Stimulated activated CD8-positive, alpha-beta memory T cell treated with anti-CD3 and anti-CD28 coated beads, Interleukin-7, amount 100 ng/mL, for 1 hour (primary cell): ENCODE results near the gene GDF10.
A peak's percentile ranks its signal among the peaks of the same experiment; 100 is the strongest.

Experiments used
- DNase-seq, 2 donors: peaks; one replicate each; pipeline ENCODE4 v3.0.0-alpha.2; 2020; ENCODE audit warnings: low read depth in 2 of 2

GDF10 gene, protein sequence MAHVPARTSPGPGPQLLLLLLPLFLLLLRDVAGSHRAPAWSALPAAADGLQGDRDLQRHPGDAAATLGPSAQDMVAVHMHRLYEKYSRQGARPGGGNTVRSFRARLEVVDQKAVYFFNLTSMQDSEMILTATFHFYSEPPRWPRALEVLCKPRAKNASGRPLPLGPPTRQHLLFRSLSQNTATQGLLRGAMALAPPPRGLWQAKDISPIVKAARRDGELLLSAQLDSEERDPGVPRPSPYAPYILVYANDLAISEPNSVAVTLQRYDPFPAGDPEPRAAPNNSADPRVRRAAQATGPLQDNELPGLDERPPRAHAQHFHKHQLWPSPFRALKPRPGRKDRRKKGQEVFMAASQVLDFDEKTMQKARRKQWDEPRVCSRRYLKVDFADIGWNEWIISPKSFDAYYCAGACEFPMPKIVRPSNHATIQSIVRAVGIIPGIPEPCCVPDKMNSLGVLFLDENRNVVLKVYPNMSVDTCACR

DNA sequence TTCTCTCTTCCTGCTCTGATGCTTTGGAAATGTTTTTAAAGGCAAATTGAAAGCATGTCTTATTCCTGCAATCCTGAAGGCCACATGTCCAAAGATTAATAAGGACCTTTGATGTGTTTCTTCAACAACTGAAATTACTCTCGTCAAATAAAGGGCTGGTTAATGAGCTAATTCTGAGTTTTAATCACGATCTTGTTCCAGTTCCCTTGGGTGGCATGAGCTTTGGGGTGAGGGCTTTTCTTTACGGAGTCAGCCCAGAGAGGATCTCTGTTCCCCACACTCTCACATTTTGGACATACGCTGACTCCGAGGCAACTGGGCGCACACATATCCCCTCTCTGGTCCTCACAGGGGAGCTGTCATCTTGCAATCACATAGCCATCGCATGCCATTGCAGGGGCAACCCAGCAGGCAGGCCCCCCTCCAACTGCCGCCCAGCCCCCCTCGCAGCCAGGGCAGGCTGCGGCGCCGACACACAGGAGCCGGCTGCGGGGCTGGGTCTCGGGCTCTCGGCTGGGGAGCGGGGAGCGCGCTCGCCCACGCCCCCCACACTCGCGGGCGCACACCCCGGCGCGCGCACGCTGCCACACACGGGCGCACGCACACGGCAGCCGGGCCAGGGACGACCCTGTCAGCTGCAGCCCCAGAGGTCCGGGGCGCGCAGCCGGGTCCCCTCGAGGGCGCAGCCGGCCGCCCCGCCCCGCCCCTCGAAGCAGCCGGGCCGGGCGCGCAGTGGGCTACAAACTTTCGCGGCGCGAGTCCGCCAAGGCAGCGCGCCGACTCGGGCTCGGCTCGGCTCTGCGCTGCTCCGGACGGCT lies at the start of gene GDF10:
Gene GDF10 (plus strand): TSS at position 587 of the 818 bp plus-strand sequence. CDS start 455 bp downstream, outside the sequence.
- no peak for DNase-seq

DNA sequence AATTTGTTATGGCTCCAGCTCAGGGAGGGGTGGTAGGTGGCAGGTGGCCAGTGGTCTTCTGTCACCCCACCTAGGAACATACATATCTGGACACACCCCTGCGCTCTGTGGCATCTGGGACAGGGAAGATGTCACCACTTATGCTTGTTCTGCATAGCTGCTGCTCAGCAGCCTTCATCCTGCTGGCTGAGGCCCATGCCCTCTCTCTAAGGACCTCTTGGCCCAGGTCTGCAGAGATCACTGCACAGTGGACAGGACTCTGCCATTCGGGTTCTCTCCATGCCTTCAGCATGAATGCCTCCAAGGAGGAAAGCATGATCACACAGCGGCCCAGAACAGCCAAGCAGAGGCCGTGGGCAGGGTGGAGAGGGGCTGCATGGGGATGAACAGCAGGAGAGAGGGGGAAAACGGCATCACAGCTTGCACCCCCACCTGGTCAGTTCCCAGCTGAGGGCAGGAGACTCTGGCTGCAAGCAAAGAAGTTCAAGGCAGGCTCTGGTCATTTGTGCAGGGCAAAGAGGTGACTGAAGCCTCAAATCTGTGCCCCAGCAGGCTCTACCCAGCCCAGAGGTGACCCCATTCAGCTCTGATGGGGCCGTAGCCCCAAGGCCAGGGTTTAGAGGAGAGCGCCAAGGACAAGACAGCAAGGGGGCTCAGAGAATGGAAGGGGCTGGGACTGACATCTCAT lies 47.8 kb upstream of the GDF10 start:
- no peak for DNase-seq

DNA sequence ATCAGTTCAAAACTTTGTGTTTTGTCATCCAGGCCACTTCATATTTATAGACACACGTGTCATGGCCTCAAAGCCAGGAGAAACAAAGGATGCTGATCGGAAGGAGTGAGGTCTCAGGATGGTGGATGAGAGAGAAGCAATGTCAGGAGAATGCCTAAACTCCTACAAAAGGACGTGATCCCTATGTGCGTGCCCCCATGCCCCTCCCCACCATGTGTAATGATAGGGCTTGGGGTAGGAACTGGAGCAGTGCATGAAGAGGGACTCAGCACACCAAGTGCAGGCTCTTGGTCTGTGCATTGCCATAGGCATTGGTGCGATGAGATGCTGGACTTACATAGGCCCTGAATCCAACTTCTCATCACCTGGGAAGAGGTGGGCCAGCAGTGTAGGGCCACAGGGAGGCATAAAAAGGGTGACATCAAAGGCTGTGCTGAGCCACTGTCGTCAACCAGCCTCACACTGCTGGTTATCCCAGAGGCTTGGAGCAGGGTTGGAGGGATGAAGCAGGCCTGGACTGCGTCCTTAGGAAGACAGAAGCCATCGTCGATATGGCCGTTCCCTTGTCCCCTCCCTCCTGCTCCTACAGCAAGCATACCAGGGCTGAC lies 46.9 kb upstream of the GDF10 start:
- DNase-seq, result no peak

DNA sequence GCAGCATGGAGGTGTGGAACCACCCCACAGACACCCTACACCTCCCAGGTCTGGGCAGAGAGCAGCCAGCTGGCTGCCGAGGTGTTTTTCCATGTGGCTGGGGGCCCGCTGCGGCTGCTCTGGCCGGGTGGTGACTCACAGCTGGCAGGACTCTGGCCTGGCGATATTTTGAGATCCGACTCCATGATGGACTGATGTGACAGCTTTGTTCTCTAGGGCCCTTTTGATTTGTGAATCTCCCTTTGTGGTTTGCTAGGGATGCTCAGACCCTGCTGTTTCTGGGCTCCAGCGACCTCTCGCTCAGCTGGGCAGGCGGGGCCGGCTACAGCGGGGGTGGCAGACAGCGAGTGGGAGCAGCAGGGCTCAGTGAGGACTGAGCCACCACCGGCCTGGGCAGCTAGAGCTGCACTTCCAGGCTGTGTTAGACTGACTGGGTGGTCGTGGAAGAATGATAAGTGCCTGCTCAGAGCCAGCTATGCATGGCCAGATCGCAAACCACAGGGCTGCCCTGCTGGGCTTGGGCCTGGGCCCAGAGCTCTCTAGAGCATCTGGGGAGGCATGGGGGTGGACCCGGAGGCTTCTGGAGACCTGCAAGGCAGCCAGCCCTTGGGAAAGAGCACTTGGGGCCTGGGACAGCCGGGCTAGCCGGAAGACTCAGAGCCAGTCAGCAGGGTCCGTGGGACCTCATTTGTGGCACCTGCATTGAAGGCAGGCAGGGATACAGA lies 46.2 kb upstream of the GDF10 start:
- no peak for DNase-seq

DNA sequence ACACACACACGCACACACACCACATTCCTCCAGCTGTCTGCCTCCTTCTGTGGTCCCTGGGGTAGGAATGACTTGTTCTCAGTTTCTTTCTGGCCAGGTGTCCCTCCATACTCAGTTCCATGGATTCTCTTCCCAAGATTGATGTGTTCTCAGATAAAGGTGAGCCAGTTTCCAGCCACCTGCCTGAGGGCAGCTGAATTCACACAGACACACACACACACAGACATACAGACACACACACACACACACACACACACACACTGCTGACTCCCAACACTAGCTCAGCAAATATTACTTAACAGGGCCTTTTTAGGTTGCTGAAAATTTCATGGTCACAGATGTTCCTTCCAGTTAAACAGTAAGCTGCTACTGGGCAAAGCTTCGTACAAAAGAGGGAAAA lies 45.4 kb upstream of the GDF10 start:
- no peak for DNase-seq

DNA sequence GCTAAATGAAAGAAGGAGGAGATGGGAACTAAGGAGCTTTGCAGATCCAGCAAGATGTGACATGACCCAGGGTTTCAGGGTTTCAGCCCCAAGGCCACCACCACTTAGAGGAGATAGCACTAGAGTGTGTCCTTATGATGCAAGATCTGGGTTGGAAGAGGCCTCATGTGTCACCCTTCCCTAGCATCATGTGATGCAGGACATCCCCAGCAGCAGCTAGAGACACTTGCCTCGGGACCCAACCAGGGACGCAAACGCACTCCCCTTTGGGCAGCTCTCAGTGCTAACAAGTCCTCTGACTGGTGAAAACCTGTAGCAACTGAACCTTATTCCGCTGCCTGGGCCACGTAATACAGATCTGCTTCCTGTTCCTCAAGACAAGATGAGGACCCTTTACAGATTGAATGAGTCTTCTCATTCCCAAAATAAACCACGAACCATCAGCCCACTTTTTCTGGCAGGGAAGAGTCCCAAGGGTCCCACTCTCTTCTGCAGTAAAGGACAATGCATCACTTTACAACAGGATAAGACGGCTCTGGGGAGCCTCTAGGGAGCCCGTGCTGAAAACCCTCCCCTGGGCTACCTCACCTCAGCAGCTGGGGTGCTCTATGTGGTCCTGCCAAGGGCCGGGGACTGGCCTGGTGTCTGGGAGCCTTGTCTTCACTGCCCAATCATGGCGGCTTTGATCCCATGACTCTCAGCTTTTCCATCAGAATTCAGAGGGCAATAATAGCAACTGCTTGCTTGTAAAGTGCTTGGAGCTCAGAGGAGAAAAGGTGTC lies 44.8 kb upstream of the GDF10 start:
- DNase-seq, result no peak

DNA sequence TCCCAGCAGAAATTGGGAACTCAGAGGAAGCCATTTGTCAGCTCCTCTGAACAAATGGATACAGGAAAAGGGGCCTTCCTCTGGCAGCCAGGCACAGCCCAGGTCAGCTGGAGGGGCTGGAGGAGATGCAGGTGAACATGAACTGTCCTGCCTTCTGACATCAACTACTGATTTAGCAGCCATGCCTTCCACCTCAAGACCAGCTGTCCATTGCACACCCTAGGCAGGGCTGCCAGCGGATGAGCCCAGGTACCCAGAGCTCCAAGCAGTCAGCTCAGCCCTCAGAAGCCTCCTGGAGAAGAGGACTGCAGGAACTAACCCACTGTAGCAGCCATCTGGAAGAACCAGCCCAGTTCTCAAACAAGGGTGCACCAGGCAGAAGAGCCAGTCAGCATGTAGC lies 44.1 kb upstream of the GDF10 start:
- DNase-seq, result no peak

DNA sequence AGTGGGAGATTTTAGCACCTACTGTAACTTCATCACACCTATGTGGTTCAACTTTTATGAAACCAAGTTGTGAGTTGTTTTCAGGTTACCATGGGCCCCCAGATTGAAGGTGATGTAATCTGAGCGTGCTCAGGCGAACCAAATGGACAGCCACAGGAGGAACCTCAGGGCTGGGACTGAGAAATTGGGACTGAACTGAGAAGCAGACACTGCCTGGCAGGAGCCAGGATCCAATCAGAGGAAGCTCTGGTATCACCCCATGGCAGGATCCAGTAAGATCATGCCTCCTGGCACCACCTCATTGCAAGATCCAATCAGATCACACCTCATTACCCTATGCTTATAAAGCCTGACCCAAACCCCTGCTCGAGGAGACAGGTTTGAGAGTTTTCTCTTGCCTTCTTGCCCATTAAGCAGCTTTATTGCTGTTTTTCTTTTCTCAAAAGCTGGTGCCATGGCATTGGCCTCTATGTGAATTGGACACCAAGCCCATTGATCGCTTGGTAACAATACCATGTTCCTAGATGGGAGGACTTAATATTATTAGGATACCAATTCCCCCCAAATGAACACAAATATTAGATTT lies 43.2 kb upstream of the GDF10 start:
- no peak for DNase-seq

DNA sequence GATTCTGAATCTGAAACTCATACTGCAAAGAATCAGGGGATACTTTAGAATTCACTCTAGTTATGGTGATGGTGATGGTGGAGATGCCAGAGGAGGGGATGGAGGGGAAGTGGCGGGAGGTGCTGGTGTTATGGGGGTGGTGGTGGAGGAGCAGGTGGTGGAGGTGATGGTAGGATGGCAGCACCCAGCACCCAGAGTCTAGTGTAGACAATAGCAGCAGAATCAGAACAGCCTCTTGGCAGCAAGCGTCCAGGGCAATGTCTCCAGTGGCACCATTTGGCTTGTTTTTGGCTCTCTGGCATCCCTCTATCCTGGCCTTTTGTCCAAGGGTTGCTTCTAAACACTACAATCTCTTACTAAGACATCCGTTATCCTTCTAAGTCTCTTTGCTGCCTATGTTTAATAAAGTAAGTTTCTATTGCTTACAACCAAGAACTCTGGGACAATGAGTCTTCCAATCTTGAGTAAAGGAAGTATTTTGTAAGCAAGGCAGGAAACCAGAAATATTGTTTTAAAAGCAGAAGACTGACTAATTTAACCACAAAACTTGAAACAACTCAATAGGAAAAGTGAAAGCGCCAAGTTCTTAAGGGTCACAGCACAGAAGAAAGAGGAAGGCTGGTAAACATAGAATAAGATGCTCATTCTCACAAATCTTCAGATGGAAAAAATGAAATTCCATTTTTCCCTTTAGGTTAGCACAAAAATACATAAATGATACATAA lies 42.4 kb upstream of the GDF10 start:
- DNase-seq, result no peak

DNA sequence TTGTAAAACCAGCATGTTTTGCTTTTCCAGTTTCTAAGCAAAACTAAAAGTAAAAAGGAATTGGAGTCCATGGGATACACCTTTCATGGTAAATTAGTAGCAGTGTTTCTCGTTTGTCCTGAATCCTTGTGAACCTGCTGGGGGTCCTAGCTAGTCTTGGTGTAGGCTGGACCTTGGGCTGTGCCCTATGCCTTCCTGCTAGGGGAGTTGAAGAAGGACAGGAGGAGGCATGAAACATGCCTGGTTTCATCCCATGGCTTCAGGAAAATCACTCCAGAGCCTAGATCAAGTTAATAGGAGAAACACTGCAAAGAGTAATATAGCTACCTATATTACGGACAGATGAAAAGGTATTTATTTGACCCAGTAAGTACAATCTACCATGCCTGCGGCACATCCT lies 41.1 kb upstream of the GDF10 start:
- no peak for DNase-seq

DNA sequence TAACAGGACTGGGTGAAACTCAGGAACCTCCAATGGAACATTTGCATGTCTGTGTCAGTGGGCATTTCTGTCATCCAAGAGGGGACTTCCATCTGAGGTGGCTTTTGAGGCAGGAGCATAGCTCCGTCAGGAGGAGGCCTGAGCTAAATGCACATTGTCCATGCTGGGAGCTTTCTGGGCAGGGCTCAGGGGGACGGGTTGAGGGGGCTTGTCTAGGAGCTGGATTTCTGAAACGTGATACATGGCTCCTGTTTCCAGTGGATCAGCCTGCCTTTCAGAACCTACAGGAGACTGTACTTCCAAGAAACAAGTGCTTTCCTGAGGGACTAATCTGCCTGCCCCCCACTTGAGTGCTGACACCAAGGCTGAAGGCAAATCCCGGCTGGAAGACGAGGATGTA lies 40.5 kb upstream of the GDF10 start:
- no peak for DNase-seq

DNA sequence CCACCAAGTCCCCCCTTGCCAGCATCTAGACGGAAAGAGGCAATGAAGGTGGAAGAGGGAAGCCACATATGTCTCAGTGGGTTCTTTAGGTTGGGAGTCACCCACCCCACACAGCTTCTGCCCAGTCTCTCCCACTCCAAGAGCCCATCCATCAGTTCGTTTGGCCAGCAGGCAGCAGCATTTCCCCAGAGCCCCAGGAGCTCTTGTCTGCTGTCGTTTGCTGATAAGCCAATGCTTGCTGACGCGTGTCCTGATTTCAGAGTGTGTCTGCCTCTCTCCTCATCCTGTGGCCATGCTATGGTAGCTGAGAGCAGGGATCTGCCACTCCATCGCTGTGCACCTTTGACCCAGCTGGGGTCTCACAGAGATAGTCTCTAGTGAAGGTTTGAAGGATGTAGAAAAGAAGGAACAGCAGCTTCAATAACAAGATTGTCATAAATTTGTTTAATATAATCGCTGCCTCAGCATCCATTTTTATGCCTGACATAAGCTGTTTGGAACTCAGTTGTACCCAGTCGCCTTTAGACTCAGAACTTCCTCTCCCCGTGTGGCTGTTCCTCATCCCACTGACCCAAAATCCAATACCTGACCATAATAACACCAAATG lies 39.4 kb upstream of the GDF10 start:
- no peak for DNase-seq

DNA sequence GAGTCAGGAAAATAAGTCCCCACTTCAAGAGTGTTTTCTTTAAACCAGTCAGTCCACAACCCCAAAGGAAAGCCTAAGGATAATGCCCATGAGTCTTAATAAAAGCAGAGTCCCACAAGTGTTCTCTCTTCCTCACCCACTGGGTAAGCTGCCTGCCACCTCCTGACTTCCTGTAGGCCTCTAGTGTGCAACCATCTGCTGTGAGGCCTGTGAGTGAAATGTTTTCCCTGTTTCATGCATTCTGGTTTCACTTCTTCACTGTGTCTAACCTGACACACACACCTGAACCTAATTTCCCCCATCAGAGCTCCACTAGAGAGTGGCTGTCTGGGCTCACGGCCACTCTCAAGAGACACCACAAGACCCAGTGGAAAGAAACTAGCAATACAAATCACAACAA lies 38.9 kb upstream of the GDF10 start:
- DNase-seq, result no peak

DNA sequence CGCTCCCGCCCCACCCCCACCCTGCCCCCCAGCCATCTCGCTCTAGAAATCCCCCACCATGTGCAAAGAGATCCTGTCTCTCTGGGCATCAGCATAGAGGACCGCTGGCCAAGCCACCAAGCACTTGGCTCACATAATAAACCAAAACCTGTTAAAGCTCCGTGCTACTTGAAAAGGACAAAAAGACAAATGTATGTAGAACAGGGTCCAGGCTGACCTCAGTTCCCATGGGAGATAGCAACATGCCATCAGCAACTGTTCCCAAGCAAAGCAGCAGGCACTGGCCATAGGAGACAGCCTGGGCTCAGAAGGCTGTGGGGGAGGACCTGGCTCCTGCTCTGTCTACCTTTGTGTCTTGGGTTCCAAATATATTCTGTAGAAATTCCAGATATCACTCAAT lies 38.4 kb upstream of the GDF10 start:
- DNase-seq, result no peak

DNA sequence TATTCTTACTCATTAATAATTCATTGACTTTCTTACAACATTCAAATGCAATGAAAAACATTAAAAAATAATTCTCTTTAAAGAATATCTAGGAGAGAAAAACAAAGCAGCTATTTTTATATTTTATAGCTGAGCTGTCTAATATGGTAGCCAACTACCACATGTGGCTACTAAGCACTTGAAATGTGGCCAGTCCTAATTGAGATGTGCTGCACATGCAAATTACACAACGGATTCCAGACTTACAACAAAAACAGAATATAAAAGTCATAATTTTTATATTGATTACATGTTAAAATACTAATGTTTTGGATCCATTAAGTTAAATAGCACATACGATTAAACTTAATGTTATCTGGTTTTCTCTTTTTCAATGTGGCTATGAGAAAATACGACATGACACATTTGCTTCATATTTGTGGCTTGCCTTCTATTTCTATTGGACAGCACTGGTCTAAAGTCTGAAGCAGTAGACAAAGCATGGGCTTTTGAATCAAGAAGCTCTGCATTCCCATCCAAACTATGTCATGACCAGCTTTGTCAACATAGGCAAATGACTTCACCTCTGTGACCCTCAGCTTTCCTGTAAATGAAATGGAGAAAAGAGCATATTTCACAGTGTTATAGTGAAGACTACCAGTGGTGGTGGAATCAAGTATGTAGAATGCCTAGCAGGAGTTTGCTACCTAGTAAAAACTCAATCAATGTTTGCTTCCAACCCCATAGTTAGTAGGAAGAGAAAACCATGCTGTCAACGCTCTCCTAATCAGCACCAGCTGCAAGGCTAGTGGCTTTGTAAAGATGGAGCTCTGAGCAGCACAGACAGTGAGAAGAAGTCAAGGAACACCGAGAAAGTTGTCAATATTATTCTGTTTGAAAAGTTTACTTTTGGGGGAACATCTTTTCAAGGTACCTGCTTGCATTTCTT lies 37.1 kb upstream of the GDF10 start:
- no peak for DNase-seq

DNA sequence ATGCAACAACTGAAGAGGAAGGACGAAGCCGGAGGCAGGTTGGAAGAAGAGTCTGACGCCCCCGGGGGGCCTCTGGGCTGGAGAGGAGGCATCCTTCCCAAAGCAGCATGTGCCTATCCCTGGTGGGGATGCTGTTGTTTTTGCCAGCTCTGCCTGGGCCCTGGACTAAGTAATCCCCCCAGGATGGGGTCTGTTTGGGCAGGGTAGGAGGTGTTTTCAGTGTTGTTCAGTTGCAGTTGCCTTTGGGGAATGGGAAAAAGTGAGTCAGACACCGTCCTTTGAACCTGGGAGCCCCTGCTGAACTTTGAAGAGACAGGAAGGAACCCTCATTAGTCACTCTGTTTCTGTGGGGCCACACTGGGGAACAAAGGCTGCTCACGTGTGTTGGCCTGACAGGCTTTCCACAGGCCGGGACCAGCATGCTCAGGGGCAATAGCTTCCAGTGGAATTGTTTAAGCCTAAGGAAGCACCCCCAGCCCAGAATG lies 35.2 kb upstream of the GDF10 start:
- peak; percentile 29 to 34 for DNase-seq

DNA sequence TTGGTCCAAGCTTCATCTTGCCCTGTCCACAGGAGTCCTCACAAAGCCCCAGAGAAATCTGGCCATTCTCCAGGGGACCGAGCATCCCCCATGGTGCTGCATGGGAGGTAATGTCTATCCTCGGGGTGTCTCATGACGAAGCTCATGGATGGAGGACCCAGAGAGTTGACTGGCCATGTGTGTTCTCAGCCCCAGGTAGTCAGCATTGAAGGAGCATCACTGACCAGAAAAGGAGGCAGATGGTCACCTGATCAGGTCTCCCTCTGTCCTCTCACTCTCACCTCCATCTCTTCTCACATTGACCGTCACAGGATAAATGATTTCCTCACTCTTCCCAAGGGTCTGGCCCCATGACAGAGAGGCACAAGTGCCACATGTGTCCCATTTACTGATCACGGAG lies 33.4 kb upstream of the GDF10 start:
- no peak for DNase-seq

DNA sequence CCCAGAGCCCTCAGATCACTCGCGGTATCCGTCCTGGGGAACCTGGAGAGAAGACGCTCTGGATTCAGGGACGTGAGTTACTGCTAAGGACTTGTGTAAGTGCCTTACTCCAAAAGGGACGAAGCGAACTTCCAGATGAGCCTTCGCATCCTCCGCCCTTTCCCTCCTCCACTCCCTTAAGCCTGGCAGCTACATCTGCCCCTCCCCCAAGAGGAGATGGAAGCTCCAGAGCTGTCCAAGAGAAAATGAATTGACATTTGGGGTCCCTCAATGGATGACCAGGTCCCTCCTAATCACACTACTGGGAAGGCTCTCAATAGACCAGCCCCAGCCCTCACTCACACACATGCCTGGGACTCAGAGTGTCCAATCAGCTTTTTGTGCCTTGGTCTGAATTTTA lies 31.3 kb upstream of the GDF10 start:
- DNase-seq, result no peak
